Activated CD4-positive, alpha-beta T cell treated with anti-CD3 and anti-CD28 coated beads, Interleukin-2, amount 50 U/mL, for 4 hours (primary cell): ENCODE data around the gene KRTAP4-11.
"Not testable (repeated sequence)": the region's sequence is repeated elsewhere in the genome, so short reads cannot be mapped to it uniquely, and the experiment has no call there.

Experiments used
- DNase-seq, 2 experiments: peaks; one replicate each; pipeline ENCODE4 v3.0.0-alpha.2; 2020

Gene KRTAP4-11

GRCh38 chr17:41117846-41118386 lies at the start of gene KRTAP4-11:
KRTAP4-11 (minus strand) TSS chr17:41118373; CDS start chr17:41118315, 58 bp downstream.
- DNase-seq = not testable (repeated sequence)

GRCh38 chr17:41167561-41167960 lies 49.4 kb upstream of the KRTAP4-11 start:
- no peak for DNase-seq

GRCh38 chr17:41163828-41164227 lies 45.7 kb upstream of the KRTAP4-11 start:
- no peak for DNase-seq

GRCh38 chr17:41160648-41161047 lies 42.5 kb upstream of the KRTAP4-11 start, which contains the start of gene KRTAP4-4:
KRTAP4-4 (minus strand) TSS chr17:41160748; CDS start chr17:41160691, 57 bp downstream.
- no peak for DNase-seq

- not testable (repeated sequence) for DNase-seq
Measured at GRCh38 chr17:41160190-41160589, 42.0 kb upstream of the KRTAP4-11 start.

GRCh38 chr17:41153856-41154255 lies 35.7 kb upstream of the KRTAP4-11 start:
- DNase-seq = no peak

- no peak for DNase-seq
Measured at GRCh38 chr17:41151525-41151924, 33.4 kb upstream of the KRTAP4-11 start.

GRCh38 chr17:41150026-41150425 lies 31.9 kb upstream of the KRTAP4-11 start:
- no peak for DNase-seq

- no peak for DNase-seq
Measured at GRCh38 chr17:41149652-41149985, 31.4 kb upstream of the KRTAP4-11 start, which contains the start of gene KRTAP4-5. KRTAP4-5 (minus strand) TSS chr17:41149825; CDS start chr17:41149767, 58 bp downstream.

- DNase-seq = not testable (repeated sequence)
Measured at GRCh38 chr17:41148971-41149651, 30.9 kb upstream of the KRTAP4-11 start.

- DNase-seq = no peak
Measured at GRCh38 chr17:41147531-41148204, 29.5 kb upstream of the KRTAP4-11 start.

- no peak for DNase-seq
Measured at GRCh38 chr17:41145261-41145660, 27.1 kb upstream of the KRTAP4-11 start.

GRCh38 chr17:41144846-41145245 lies 26.7 kb upstream of the KRTAP4-11 start:
- no peak for DNase-seq

GRCh38 chr17:41141361-41141760 lies 23.2 kb upstream of the KRTAP4-11 start:
- DNase-seq = no peak

- DNase-seq = no peak
Measured at GRCh38 chr17:41140360-41141131, 22.4 kb upstream of the KRTAP4-11 start, which contains the start of gene KRTAP4-6. KRTAP4-6 (minus strand) TSS chr17:41140544; CDS start chr17:41140487, 57 bp downstream.

- DNase-seq = not testable (repeated sequence)
Measured at GRCh38 chr17:41139865-41140264, 21.7 kb upstream of the KRTAP4-11 start.

- DNase-seq = no peak
Measured at GRCh38 chr17:41133880-41134735, 15.9 kb upstream of the KRTAP4-11 start.

- no peak for DNase-seq
Measured at GRCh38 chr17:41131979-41132378, 13.8 kb upstream of the KRTAP4-11 start.

- no peak for DNase-seq
Measured at GRCh38 chr17:41127371-41127770, 9.2 kb upstream of the KRTAP4-11 start.

GRCh38 chr17:41126412-41126811 lies 8.2 kb upstream of the KRTAP4-11 start:
- DNase-seq = no peak

GRCh38 chr17:41125064-41125463 lies 6.9 kb upstream of the KRTAP4-11 start:
- DNase-seq = no peak

- not testable (repeated sequence) for DNase-seq
Measured at GRCh38 chr17:41123991-41124371, 5.8 kb upstream of the KRTAP4-11 start, which contains the start of gene KRTAP4-12. KRTAP4-12 (minus strand) TSS chr17:41124182; CDS start chr17:41124122, 60 bp downstream.
